HG03103 (cell line): Measurements from ENCODE around the gene ALPP.
"Not testable (repeated sequence)": the region's sequence is repeated elsewhere in the genome, so short reads cannot be mapped to it uniquely, and the experiment has no call there.

ENCODE experiments used
- ATAC-seq: cut with Tn5 transposase; IDR thresholded peaks from one replicate; pipeline ENCODE4 v1.9.1; 2021; ENCODE audit warnings: low read depth; ENCODE audit not compliant: unreplicated experiment

The ALPP gene

GRCh38 chr2:232378735-232379151 is at the start of gene ALPP:
ALPP (plus strand) TSS chr2:232378751; CDS start chr2:232378803, 52 bp downstream.
- not testable (repeated sequence) for ATAC-seq

DNA sequence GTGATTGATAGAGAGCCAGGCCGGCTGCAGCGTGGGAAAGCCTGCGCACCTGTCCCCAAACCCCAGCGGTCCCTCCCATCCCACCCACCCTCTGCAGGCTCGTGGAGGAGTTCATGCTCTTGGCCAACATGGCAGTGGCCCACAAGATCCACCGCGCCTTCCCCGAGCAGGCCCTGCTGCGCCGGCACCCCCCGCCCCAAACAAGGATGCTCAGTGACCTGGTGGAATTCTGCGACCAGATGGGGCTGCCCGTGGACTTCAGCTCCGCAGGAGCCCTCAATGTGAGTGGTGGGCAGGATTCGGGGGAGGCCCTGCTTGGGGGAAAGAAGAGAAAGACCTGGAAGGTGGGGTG is 48.9 kb upstream of the ALPP start:
- no peak for ATAC-seq

GRCh38 chr2:232330068-232330999 is 48.2 kb upstream of the ALPP start:
- no peak for ATAC-seq

DNA sequence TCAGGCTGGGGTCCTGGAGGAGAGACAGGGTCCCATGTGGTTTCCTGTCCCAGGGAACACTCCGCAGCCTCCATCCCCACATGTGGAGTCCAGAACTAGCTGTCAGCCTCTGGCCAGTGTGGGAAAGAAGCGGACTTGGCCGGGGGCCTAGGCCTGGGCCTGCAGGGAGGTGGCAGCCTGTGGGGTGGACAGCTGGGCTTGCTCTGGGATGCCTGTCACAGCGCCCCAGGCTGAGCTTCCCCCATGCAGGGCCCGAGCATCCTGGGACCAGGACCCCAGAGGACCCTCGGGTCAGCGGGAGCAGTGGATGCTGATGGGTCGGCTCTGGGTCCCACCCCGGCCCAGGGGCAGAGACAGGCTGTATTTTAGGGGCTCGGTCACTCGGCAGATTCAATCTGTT is 47.5 kb upstream of the ALPP start:
- not testable (repeated sequence) for ATAC-seq

GRCh38 chr2:232331641-232332040 is 46.9 kb upstream of the ALPP start:
- ATAC-seq, result not testable (repeated sequence)

DNA sequence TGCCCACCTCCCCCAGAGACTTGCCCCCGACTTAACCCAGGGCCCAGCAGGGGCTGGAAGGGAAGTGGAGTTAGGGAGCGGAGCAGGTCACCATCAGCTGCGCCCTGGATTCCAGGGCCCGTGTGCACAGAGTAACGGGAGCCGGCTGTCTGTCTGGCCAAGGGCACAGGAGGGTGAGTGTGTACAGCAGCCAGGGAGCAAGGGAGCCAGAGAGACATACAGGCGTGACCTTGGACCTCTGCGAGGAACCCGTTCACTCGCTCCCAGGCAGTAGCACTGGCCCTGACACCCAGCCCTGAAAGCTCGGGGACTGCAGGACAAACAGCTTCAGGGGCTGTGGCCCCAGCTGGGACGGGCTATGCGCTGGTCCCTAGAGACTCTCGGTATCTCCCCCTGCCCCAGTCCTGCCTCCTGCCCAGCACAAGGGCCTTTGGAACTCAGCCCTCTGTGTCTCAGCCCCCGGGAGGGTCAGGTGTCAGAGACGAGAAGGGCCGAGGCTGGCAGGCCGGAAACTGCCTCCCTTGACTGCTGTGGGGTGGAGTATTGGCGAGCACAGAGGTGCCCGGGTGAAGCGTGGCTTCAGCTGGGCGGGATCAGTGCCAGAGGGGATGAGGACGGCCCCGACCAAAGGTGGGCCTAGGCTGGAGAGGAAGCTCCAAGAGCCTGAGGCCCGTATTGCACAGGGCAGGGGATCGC is 46.2 kb upstream of the ALPP start:
- ATAC-seq, result not testable (repeated sequence)

DNA sequence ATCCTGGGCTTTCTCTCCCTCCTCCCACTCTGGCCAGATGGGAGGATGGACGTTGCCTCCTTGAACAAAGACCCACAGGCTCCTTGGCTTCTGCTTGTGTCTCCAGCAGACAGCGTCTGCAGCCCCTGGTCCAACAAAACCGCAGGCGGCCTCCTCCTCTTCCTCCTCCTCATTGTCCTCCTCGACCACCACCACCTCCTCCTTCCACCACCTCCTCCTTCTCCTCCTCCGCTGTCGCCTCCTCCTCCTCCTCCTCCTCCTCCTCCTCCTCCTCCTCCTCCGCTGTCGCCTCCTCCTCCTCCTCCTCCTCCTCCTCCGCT is 45.7 kb upstream of the ALPP start:
- ATAC-seq, result no peak

DNA sequence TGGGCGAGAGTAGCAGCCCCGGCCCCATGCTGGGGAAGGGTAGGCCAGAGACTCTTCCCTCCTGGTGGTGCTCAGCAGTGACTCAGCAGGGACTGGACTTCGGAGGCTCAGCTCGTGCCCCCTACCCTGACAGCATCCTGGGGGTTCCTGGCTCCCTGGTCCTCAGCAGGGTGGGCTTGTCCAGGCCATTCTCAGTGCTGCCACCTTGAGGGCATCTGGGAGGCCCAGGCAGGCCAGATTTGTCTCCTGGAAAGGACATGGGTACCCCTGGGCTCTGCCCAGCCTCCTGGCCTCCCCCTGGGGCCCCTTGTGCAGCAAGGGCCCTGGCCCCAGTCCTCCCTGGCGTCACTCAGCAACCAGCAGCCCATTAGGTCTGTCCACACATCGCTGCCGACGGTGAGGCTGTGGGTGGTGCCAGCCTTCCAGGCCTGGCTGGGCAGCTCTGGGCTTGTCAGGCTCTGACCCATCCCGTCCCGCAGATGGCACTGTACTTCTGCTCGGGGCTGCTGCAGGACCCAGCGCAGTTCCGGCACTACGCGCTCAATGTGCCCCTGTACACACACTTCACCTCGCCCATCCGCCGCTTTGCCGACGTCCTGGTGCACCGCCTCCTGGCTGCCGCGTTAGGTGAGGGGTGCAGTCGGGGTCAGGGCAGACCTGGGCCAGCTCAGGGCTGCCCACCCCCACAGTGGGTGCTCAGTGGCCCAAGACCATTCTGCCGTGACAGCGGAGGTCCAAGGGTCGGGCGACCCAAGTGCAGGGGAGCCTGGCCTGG is 45.0 kb upstream of the ALPP start:
- no peak for ATAC-seq

DNA sequence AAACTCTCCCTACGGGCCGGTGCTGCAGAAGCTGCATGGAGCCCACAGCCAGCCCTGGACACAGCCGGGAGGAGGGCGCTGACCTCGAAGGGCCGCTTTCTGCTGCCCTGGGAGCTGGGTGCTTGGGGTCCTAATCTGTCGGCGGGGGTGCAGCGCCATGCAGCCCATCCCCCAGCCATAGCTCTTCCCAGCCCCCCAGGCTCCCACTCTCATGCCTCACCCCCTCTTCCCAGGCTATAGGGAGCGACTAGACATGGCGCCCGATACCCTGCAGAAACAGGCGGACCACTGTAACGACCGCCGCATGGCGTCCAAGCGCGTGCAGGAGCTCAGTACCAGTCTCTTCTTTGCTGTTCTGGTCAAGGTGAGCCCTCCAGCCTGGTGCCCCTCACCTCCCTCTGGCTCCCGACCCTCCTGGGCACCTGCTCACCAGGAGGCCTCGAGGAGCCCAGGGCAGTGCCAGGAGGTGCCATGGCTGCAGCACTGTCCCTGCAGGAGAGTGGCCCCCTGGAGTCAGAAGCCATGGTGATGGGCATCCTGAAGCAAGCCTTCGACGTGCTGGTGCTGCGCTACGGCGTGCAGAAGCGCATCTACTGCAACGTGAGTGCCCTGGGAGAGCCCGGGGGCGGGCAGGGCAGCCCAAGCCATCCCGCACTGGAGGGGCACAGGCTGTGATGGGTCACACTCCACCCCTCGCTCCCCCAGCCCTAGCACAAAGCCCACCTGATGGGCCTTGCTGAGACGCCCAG is 44.2 kb upstream of the ALPP start:
- ATAC-seq, result not testable (repeated sequence)

DNA sequence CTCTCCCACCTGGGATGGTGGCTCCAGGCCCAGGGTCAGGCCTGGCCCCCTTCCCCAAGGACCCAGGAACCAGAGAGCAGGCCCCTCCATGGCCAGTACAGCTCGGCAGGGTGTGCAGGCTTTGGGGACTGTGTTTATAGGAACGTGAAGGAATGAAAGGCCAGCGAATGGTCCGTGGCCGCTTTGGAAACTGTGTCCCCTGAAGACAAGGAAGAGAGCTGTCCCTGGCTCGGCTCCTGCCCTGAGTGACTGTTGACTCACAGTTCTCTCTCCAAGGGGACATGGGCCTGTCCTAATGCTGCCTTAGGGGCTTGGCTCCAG is 43.7 kb upstream of the ALPP start:
- ATAC-seq, result not testable (repeated sequence)

DNA sequence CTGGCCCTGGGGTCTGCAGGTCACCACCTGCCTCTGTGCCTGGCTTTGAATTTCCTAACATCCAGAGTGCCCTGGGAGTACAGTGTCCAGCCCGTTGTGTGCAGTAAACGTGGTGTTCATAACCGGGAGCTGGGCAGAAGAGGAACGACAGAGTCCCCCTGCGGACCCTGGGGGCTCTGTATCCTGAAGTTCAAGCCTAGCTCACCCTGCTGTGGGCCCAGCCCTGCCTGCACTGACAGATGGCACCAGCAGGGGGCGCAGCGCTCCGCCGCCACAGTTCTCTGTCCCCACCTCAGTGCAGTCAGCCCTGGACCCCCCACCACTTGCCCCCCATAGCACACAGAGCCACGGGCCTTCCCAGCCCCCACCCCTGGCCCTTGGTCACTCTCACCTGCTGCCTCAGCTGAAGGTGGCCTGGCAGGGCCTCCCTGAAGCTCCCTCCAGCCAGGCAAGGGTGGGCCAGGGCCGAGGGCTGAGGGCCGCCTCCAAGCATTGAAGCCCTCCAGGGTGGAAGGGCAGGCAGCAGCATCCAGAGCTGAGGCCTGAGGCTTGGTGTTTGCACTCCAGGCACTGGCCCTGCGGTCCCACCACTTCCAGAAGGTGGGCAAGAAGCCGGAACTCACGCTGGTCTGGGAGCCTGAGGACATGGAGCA is 43.2 kb upstream of the ALPP start:
- ATAC-seq, result not testable (repeated sequence)

- ATAC-seq, result no peak
Observed at GRCh38 chr2:232335859-232336215, 42.7 kb upstream of the ALPP start.

GRCh38 chr2:232336241-232336736 is 42.3 kb upstream of the ALPP start:
- ATAC-seq, result no peak

GRCh38 chr2:232336981-232337720 is 41.4 kb upstream of the ALPP start:
- ATAC-seq, result no peak

- ATAC-seq, result not testable (repeated sequence)
Observed at GRCh38 chr2:232338094-232338758, 40.3 kb upstream of the ALPP start.

- ATAC-seq, result no peak
Observed at GRCh38 chr2:232338759-232339106, 39.8 kb upstream of the ALPP start.

DNA sequence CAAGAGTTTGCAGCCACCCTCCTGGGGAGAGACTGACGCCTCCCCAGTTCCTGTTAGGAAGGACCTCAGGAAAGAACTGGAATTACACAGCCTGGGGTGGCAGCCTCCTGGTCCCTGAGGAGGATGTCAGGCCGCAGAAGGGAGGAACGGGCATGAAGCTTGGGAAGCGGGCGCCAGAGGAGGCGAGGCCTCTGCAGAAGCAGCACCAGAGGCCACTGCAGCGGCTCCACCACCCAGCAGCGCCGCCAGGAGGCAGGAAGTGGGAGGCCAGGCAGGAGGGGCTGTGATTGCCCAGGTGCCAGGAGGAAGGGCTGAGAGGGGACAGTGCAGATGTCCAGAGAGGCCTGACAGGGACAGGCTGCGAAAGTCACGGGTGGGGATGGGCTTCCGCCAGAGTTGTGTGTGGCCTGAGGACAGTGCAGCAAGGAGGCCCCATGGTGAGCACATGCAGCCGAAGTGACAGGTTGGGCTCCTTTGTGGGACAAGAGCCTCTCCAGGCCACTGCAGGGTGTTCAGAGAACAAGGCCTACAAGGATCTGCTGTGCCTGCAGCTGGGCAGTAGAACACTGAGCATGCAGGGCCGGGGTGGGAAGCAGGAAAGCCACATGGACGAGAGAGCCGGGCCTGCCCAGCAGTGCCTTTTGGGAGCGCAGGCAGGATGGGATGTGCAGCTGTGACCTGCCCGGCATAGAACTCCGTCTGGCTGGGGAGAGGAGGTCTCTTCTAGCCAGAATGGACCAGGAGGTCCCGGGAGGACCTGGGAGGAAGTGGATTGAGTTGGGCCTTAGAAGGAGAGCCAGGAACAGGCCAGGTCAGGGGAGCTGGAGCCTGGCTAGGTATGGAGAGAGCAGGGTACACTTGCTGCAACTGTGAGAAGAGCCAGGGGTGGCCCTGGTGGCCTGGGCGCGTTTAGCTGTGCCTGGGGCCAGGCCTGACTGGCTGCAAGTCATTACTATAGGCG is 39.1 kb upstream of the ALPP start:
- ATAC-seq, result no peak
